ENCODE results near the gene WDFY4. TPM values are rescaled to one million over a fixed set of nuclear protein-coding genes. Genes with fewer than 3 reads are reported as not detected.

WDFY4 gene
- polyA plus RNA-seq, 1 of the 3 experiments (the other 2 are of a cell fraction), result not detected

- no peaks in the 10 kb centered on the region for H3K79me2 ChIP-seq (ENCODE audit: insufficient read depth)
- H3K9me2 ChIP-seq, result no peaks in the 10 kb centered on the region
- H3K27ac ChIP-seq (ENCODE audit: low read depth in 2 of 2, low read length in 1 of 2), result no peak overlapping the region
- no peaks in the 10 kb centered on the region; a peak in 1 of 4 replicates for H3K4me1 ChIP-seq (ENCODE audit: control insufficient read depth in 1 of 2, insufficient read depth in 2 of 2, low read depth in 1 of 2, low read length in 1 of 2)
- H3K9ac ChIP-seq, result no peak overlapping the region
- no peaks in the 10 kb centered on the region for H4K20me1 ChIP-seq (ENCODE audit: insufficient read depth)
- ChIA-PET POLR2A (no interaction called here), CTCF (interaction anchor here (0.8 to 1.7 kb wide), 4 partner anchors 223 to 630 kb away, joined by 3 to 7 read pairs (median 4); no protein-coding TSS in a partner anchor)
- H3K4me2 ChIP-seq, result no peak overlapping the region
- WGBS (ENCODE audit: low lambda C conversion rate), result 13% methylated on average over 1 of the region's 1 CpG
- TF ChIP-seq MXI1 (IDR thresholded peaks at IDR 0.05; ENCODE audit: low read depth, low read length) (no peak), USF1 (IDR thresholded peaks at IDR 0.05; ENCODE audit: borderline replicate concordance, low read depth) (no peak), SIN3A (IDR thresholded peaks at IDR 0.05; ENCODE audit: borderline replicate concordance, low read depth, low read length) (no peak), EZH2phosphoT487 (IDR thresholded peaks at IDR 0.05; ENCODE audit: borderline replicate concordance, low read depth) (no peak), NFIC (IDR thresholded peaks at IDR 0.05; ENCODE audit: borderline replicate concordance) (no peak)
- DNase-seq, result no peak
- no peak overlapping the region for H3K4me3 ChIP-seq (ENCODE audit: low read depth in 2 of 2, low read length in 1 of 2)
- no peaks in the 10 kb centered on the region for H3K36me3 ChIP-seq (replicated peaks in 1 of 2; ENCODE audit: control insufficient read depth in 1 of 2, insufficient read depth in 2 of 2, low read length in 1 of 2)
- no peaks in the 10 kb centered on the region for H3K9me3 ChIP-seq
- H3K27me3 ChIP-seq (ENCODE audit: insufficient read depth), result no peaks in the 10 kb centered on the region
- H3F3A ChIP-seq (replicated peaks; ENCODE audit: insufficient read depth), result no peaks in the 10 kb centered on the region
- H2AFZ ChIP-seq (ENCODE audit: low read depth), result no peak overlapping the region
Measured at GRCh38 chr10:48881937-48882336, 197.3 kb downstream of the WDFY4 start.

DNA sequence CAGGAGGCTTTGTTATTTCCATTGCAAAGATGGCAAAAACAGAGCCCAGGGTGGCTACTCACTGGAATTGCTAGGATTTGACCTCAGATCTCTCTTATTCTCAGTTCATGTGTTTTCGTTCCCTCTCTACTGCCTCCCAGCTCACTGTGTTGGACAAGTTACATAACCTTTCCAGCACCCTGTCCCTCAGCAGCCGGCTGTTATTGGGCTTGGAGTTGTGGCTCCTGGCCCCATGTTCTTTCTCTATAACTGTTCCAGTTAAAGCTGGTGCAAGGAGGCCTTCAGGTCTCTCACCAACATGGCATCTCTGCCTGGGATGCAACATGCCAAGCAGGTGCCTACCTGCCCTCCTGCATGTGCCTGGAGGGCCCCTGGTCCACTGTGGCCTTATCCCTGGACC is 198.2 kb downstream of the WDFY4 start:
- Histone ChIP-seq H3K27me3 (ENCODE audit: insufficient read depth) (no peaks in the 10 kb centered on the region), H3K9ac (no peak overlapping the region), H3K9me2 (no peaks in the 10 kb centered on the region), H4K20me1 (ENCODE audit: insufficient read depth) (no peaks in the 10 kb centered on the region), H3K36me3 (replicated peaks in 1 of 2; ENCODE audit: control insufficient read depth in 1 of 2, insufficient read depth in 2 of 2, low read length in 1 of 2) (no peaks in the 10 kb centered on the region), H3K27ac (ENCODE audit: low read depth in 2 of 2, low read length in 1 of 2) (no peak overlapping the region), H3K4me2 (no peak overlapping the region), H3F3A (replicated peaks; ENCODE audit: insufficient read depth) (no peaks in the 10 kb centered on the region), H3K79me2 (ENCODE audit: insufficient read depth) (no peaks in the 10 kb centered on the region), H3K4me1 (ENCODE audit: control insufficient read depth in 1 of 2, insufficient read depth in 2 of 2, low read depth in 1 of 2, low read length in 1 of 2) (no peaks in the 10 kb centered on the region; a peak in 1 of 4 replicates), H3K9me3 (no peaks in the 10 kb centered on the region), H3K4me3 (ENCODE audit: low read depth in 2 of 2, low read length in 1 of 2) (no peak overlapping the region), H2AFZ (ENCODE audit: low read depth) (no peak overlapping the region)
- no peak for DNase-seq
- WGBS (ENCODE audit: low lambda C conversion rate), result 41% methylated on average over 2 of the region's 2 CpGs
- ChIA-PET CTCF (interaction anchor here (1.4 to 2.8 kb wide), 3 partner anchors 224 to 227 kb away, joined by 4 to 11 read pairs (median 7); no protein-coding TSS in a partner anchor), POLR2A (no interaction called here)
- TF ChIP-seq EZH2phosphoT487 (IDR thresholded peaks at IDR 0.05; ENCODE audit: borderline replicate concordance, low read depth) (no peak), CTCF (IDR thresholded peaks at IDR 0.05) (no peak), JUND (IDR thresholded peaks at IDR 0.05) (no peak), SIN3A (IDR thresholded peaks at IDR 0.05; ENCODE audit: borderline replicate concordance, low read depth, low read length) (no peak), SMC3 (IDR thresholded peaks at IDR 0.05; ENCODE audit: low read depth, low read length) (no peak)
- TF ChIP-seq, protein P1, sequence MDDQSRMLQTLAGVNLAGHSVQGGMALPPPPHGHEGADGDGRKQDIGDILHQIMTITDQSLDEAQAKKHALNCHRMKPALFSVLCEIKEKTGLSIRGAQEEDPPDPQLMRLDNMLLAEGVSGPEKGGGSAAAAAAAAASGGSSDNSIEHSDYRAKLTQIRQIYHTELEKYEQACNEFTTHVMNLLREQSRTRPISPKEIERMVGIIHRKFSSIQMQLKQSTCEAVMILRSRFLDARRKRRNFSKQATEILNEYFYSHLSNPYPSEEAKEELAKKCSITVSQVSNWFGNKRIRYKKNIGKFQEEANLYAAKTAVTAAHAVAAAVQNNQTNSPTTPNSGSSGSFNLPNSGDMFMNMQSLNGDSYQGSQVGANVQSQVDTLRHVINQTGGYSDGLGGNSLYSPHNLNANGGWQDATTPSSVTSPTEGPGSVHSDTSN (IDR thresholded peaks at IDR 0.05), result no peak
- TF ChIP-seq, protein P2, sequence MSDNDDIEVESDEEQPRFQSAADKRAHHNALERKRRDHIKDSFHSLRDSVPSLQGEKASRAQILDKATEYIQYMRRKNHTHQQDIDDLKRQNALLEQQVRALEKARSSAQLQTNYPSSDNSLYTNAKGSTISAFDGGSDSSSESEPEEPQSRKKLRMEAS (IDR thresholded peaks at IDR 0.05; ENCODE audit: low read depth), result no peak
